OCI-LY3 (cell line): Measurements from ENCODE around the gene UTP3.
"Not testable (repeated sequence)": the region's sequence is repeated elsewhere in the genome, so short reads cannot be mapped to it uniquely, and the experiment has no call there.

Source experiments
- CTCF ChIP-seq: fragments of 200-600, 300-600 bp; sonication (generic); IDR thresholded peaks from 2 replicates; pipeline ENCODE4 v1.5.1; 2014; ENCODE audit warnings: antibody characterized with exemption, low read length, low read depth
- EZH2phosphoT487 ChIP-seq: fragments of 200-600 bp; shearing (Covaris generic); IDR thresholded peaks from 2 replicates; pipeline ENCODE4 v1.6.1; 2018; ENCODE audit warnings: antibody characterized with exemption, mixed run types, low read depth

DNA sequence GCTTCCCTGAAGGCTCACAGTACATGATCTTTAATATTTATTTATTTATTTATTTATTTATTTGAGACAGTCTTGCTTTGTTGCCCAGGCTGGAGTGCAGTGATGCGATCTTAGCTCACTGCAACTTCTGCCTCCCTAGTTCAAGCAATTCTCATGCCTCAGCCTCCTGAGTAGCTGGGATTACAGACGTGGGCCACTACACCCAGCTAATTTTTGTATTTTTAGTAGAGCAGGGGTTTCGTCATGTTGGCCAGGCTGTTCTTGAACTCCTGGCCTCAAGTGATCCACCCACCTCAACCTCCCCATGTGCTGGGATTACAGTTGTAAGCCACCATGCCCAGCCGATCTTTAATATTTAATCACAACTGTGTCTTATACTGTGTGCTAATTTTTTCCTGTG is 37.6 kb upstream of the UTP3 start:
- not testable (repeated sequence) for TF ChIP-seq CTCF, EZH2phosphoT487
